Prostate gland (tissue), 2 donors: ENCODE measurements around the gene CTNND2. TPM values are rescaled to one million over a fixed set of nuclear protein-coding genes. Genes with fewer than 3 reads are reported as not detected.

ENCODE experiments used
- DNase-seq: peaks from one replicate; pipeline ENCODE4 v3.0.0-alpha.2; 2019; ENCODE audit warnings: low spot score
- H3K27ac ChIP-seq, 2 donors: fragments of 200-600 bp; sonication (generic); 2 replicates each; pipeline ENCODE4 v1.5.1; 2017 to 2019
- H3K27me3 ChIP-seq: fragments of 200-600 bp; sonication (generic); replicated peaks from 2 replicates; pipeline ENCODE4 v1.5.1; 2019; ENCODE audit not compliant: insufficient read depth
- H3K36me3 ChIP-seq, 2 donors: fragments of 200-600 bp; sonication (generic); 1 replicate in 1 of 2; 2 replicates in 1 of 2; pipeline versions ENCODE4 v1.5.1 to v1.8.1; 2017 to 2019
- H3K4me1 ChIP-seq: fragments of 200-600 bp; sonication (generic); replicated peaks from 2 replicates; pipeline ENCODE4 v1.5.1; 2019
- H3K4me3 ChIP-seq, 2 donors: fragments of 200-600 bp; sonication (generic); 2 replicates each; pipeline ENCODE4 v1.5.1; 2017 to 2019
- H3K9me3 ChIP-seq: fragments of 200-600 bp; sonication (generic); 2 replicates; pipeline ENCODE4 v1.5.1; 2017
- POLR2A ChIP-seq: fragments of 450-650 bp; IDR thresholded peaks from one replicate; pipeline ENCODE4 v1.6.1; 2016; ENCODE audit warnings: antibody characterized with exemption, mild to moderate bottlenecking
- POLR2AphosphoS5 ChIP-seq: sonication (generic); formaldehyde crosslinking; IDR thresholded peaks from one replicate; pipeline ENCODE4 v1.6.1; 2017; ENCODE audit warnings: antibody characterized with exemption
- WGBS: methylation state at CpG from one replicate; pipeline ENCODE4 v1.1.5; 2018; 5-methylcytosine and 5-hydroxymethylcytosine counted together
- intact Hi-C: fragments of 100-400 bp; cut with DNase I; formaldehyde crosslinking; loops from one replicate; pipeline ENCODE4 v1.14.2; 2022
- total RNA-seq, 2 donors: library from RNA; depleted of rRNA; stranded (reverse); fragments of >200 nt; gene quantifications; one replicate each; pipeline ENCODE4 v1.1.0, GENCODE V29; 2016
- TF ChIP-seq, protein P1 (sequence below), 4 experiments: fragments of 200-600 bp in 2 of 4; fragments of 450-650 bp in 2 of 4; sonication (generic) in 2 of 4; IDR thresholded peaks; 1 replicate in 3 of 4; 2 replicates in 1 of 4; pipeline ENCODE4 v1.5.1; 2016 to 2019; ENCODE audit warnings: antibody characterized with exemption in 4 of 4, mild to moderate bottlenecking in 2 of 4, moderate library complexity in 2 of 4

CTNND2 gene
- total RNA-seq, 2 donors from 2014 or later, result 5.5 to 11.2 TPM

DNA sequence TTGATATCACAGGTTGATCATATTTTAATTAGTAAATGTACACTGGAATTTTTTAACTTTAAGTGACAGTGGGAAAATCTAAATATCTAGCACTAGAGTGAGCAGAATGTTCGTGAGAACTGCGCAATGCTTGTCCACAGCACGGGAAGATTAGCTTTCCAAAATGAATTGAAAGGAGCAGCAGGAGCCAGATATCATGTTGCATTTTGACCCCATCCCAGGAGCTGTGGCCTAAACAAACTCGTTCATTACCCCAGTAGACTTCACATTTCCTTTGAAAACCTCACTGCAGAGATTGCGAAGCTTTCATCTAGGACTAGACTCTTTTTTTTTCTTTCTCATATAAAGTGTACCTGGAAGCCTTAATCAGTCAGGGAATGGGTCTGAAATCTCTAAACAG is 525.8 kb downstream of the CTNND2 start:
- WGBS, result 68% methylated on average over 5 of the region's 5 CpGs
- TF ChIP-seq POLR2AphosphoS5 (no peak), POLR2A (no peak)
- TF ChIP-seq, protein P1, sequence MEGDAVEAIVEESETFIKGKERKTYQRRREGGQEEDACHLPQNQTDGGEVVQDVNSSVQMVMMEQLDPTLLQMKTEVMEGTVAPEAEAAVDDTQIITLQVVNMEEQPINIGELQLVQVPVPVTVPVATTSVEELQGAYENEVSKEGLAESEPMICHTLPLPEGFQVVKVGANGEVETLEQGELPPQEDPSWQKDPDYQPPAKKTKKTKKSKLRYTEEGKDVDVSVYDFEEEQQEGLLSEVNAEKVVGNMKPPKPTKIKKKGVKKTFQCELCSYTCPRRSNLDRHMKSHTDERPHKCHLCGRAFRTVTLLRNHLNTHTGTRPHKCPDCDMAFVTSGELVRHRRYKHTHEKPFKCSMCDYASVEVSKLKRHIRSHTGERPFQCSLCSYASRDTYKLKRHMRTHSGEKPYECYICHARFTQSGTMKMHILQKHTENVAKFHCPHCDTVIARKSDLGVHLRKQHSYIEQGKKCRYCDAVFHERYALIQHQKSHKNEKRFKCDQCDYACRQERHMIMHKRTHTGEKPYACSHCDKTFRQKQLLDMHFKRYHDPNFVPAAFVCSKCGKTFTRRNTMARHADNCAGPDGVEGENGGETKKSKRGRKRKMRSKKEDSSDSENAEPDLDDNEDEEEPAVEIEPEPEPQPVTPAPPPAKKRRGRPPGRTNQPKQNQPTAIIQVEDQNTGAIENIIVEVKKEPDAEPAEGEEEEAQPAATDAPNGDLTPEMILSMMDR (IDR thresholded peaks at IDR 0.05), result no peak
- no peak overlapping the region for H3K27ac ChIP-seq
- DNase-seq, result no peak
- intact Hi-C loops, result no loop called here
- H3K4me3 ChIP-seq, result no peak overlapping the region
- H3K36me3 ChIP-seq, result no peaks in the 10 kb centered on the region
- no peaks in the 10 kb centered on the region for H3K9me3 ChIP-seq
- H3K4me1 ChIP-seq, result no peaks in the 10 kb centered on the region
- H3K27me3 ChIP-seq, result no peaks in the 10 kb centered on the region

DNA sequence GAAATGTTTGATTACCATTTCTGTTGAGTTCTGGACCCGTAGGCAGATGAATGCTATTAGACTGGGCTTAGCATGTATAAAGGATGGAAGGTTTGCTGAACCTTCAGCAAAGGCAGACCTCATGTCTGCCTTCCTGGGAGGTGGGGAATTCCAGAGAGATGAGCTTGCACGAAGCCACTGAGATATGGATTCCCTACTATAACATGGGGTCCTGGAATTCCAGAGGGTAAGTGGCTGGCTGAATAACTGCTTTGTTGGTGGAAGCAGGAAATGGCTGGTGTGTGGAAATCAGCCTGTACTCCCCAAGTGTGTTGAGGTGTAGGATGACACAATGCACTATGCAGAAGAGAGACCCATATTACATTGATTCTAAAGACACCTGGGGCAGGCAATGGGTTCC is 526.4 kb downstream of the CTNND2 start:
- no peaks in the 10 kb centered on the region for H3K36me3 ChIP-seq
- no peak overlapping the region for H3K4me3 ChIP-seq
- no peak for TF ChIP-seq POLR2A
- no peak for TF ChIP-seq POLR2AphosphoS5
- TF ChIP-seq, protein P1 (IDR thresholded peaks at IDR 0.05), result no peak
- H3K4me1 ChIP-seq, result no peaks in the 10 kb centered on the region
- no peak overlapping the region for H3K27ac ChIP-seq
- WGBS, result 80% methylated on average over 2 of the region's 2 CpGs
- H3K9me3 ChIP-seq, result no peaks in the 10 kb centered on the region
- no peaks in the 10 kb centered on the region for H3K27me3 ChIP-seq
- intact Hi-C loops, result no loop called here
- DNase-seq, result no peak

DNA sequence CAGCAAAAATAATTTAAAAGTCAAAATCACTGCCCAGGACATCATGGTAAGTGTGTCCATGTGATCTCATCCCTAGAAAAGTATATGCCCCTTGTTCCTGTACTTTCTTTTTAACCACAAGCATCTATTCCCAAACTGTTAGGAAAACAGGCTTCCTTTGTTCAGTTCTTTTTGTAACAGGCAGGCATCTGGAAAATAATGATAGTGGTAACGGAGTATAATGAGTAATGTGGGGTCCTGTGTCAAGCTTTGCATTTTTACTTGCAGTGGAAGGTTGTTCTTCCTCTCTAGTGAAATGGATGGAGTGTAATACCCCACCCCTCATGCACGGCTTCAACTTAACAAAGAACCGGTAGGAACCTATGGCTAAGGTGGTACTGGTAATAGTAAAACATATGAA is 532.1 kb downstream of the CTNND2 start:
- Histone ChIP-seq H3K9me3 (no peaks in the 10 kb centered on the region), H3K36me3 (no peaks in the 10 kb centered on the region), H3K27me3 (no peaks in the 10 kb centered on the region), H3K4me1 (no peaks in the 10 kb centered on the region), H3K27ac (no peak overlapping the region), H3K4me3 (no peak overlapping the region)
- WGBS, result 83% methylated on average over 3 of the region's 3 CpGs
- TF ChIP-seq, protein P1 (IDR thresholded peaks at IDR 0.05), result no peak
- TF ChIP-seq POLR2AphosphoS5 (no peak), POLR2A (no peak)
- intact Hi-C loops, result no loop called here
- no peak for DNase-seq

DNA sequence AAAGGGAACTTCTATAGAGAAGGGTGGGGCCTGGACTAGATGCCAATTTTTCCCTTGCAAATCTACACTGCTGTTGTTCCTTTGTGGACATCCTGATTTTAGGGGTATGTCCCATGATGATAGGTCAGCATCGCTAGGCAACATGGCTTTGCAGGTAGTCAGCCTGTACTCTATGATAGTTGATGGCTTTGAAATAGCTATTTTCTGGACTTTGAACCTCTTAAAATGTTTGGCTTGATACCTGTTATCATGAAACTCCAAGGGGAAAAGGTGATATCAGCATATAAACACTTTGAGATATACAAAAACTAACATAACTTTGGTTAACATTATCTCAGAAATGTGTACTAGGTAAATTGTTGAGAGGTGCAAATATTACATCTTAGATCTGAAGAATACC is 533.2 kb downstream of the CTNND2 start:
- no peak for DNase-seq
- Histone ChIP-seq H3K27ac (no peak overlapping the region), H3K4me3 (no peak overlapping the region), H3K4me1 (no peaks in the 10 kb centered on the region), H3K36me3 (no peaks in the 10 kb centered on the region), H3K27me3 (no peaks in the 10 kb centered on the region), H3K9me3 (no peaks in the 10 kb centered on the region)
- TF ChIP-seq POLR2AphosphoS5 (no peak), POLR2A (no peak)
- TF ChIP-seq, protein P1 (IDR thresholded peaks at IDR 0.05), result no peak
- intact Hi-C loops, result no loop called here
- WGBS, result 100% methylated on average over 1 of the region's 1 CpG

DNA sequence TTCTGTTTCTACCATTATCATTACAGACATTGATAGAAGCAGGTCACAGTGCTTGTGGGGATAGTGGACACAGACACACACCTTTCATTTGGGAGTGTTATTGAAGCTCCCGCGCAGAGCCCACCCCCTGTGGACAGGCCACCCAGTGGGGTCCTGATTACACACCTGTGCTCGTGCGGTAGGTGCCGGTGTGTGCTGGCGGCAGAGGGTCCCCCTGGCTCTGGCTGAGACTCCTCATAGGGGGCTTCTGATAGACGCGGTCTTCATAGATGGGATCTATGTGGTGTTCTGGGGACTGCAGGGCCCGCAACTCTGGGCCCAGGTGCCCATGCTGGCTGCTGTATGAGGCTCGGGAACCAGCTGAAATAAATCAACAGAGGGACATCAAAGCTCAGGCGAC is 539.7 kb downstream of the CTNND2 start:
- no peak for DNase-seq
- no peaks in the 10 kb centered on the region for H3K27me3 ChIP-seq
- no peak overlapping the region for H3K4me3 ChIP-seq
- H3K4me1 ChIP-seq, result no peaks in the 10 kb centered on the region
- intact Hi-C loops, result no loop called here
- WGBS, result 92% methylated on average over 11 of the region's 11 CpGs
- TF ChIP-seq, protein P1 (IDR thresholded peaks at IDR 0.05), result no peak
- no peak for TF ChIP-seq POLR2A
- TF ChIP-seq POLR2AphosphoS5, result no peak
- H3K9me3 ChIP-seq, result no peaks in the 10 kb centered on the region
- no peaks in the 10 kb centered on the region for H3K36me3 ChIP-seq
- no peak overlapping the region for H3K27ac ChIP-seq
